GM12873 (cell line): Measurements from ENCODE around the gene TNKS2.

Source experiments
- TF ChIP-seq, protein P1 (sequence below): IDR thresholded peaks from 2 replicates; pipeline ENCODE4 v1.5.1; 2012; ENCODE audit warnings: low read depth, mild to moderate bottlenecking, moderate library complexity, low read length, control low read depth; ENCODE audit not compliant: insufficient read depth; ENCODE audit errors: missing control alignments

TNKS2 gene

DNA sequence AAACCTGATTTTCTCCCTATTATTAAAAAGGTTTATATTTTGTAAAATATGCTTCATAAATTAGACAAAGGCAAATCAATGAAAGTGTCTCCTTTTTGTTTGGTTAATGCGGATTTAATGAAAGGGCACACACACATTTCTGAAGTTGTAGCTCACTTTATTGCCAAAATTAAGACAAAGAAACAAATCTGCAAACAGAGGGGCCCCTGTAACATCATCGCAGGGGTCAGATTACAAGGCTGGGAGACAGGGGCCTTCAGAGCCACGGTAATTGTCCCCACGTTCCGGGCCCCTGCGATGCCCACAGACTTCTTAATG lies 88.7 kb downstream of the TNKS2 start:
- TF ChIP-seq, protein P1, sequence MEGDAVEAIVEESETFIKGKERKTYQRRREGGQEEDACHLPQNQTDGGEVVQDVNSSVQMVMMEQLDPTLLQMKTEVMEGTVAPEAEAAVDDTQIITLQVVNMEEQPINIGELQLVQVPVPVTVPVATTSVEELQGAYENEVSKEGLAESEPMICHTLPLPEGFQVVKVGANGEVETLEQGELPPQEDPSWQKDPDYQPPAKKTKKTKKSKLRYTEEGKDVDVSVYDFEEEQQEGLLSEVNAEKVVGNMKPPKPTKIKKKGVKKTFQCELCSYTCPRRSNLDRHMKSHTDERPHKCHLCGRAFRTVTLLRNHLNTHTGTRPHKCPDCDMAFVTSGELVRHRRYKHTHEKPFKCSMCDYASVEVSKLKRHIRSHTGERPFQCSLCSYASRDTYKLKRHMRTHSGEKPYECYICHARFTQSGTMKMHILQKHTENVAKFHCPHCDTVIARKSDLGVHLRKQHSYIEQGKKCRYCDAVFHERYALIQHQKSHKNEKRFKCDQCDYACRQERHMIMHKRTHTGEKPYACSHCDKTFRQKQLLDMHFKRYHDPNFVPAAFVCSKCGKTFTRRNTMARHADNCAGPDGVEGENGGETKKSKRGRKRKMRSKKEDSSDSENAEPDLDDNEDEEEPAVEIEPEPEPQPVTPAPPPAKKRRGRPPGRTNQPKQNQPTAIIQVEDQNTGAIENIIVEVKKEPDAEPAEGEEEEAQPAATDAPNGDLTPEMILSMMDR: no peak

GRCh38 chr10:91887272-91888076 lies 89.2 kb downstream of the TNKS2 start:
- TF ChIP-seq, protein P1: no peak

- TF ChIP-seq, protein P1: no peak
These were observed 93.1 kb downstream of the TNKS2 start for GRCh38 chr10:91891125-91892001.

GRCh38 chr10:91893051-91893450 lies 94.8 kb downstream of the TNKS2 start:
- TF ChIP-seq, protein P1: no peak

GRCh38 chr10:91896212-91896756 lies 98.1 kb downstream of the TNKS2 start:
- TF ChIP-seq, protein P1: no peak

DNA sequence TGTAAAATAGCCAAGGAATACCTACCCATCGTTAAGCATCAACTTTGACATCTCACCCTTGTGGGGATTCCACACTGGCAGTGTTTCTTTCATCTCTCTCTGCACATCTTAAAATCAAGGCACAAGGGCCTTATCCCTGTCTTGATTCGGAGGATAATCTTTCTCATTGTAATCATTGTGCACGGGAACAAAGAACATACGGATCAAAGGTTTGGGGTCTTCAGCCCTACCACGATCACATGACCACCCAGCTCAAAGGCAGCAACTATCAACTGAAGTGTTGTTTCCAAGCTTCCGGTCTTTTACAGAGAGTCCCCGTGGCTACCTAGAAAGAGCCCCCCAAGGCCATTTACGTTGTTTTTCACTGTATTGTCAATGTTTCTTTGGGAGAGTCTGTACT lies 99.2 kb downstream of the TNKS2 start:
- TF ChIP-seq, protein P1: no peak
